ENCODE measurements around the gene THAP10. TPM values are rescaled to one million over a fixed set of nuclear protein-coding genes. Genes with fewer than 3 reads are reported as not detected.

The THAP10 gene
- total RNA-seq (2014; rRNA removed) (5.9 and 7.2 TPM in 2 replicates), Bru-seq, nascent RNA (percentile 50 among the genes with signal in this experiment), BruChase-seq, experiment 1, labeled RNA remaining after a 6-hour chase (percentile 66 among the genes with signal in this experiment), BruChase-seq, experiment 2, labeled RNA remaining after a 2-hour chase (percentile 55 among the genes with signal in this experiment)
- long read RNA-seq, transcript THAP10-201 (3 exons, 2,399 nt), result major isoform, 5 of 6 reads
- long read RNA-seq, partial matches to known transcripts, result 0 of 6 reads
- long read RNA-seq, other reads (novel, unspliced or antisense), result 1 of 6 reads

GRCh38 chr15:70892002-70892911, at the start of gene THAP10, which contains the start of gene LRRC49:
Gene THAP10, minus strand, starts transcription at chr15:70892433. Its CDS starts 161 bp downstream, at chr15:70892272.
Gene LRRC49, plus strand, starts transcription at chr15:70892826. Its CDS starts 69 bp downstream, at chr15:70892895.
- peak within 1 kb of the TSS; percentile 88 for H3K9ac ChIP-seq (ENCODE audit: low read length)
- TF ChIP-seq EZH2phosphoT487 (IDR thresholded peaks at IDR 0.05; ENCODE audit: borderline replicate concordance, low read length) (no peak), EZH2 (IDR thresholded peaks at IDR 0.05; ENCODE audit: low read length, unreplicated experiment) (no peak)
- TF ChIP-seq, protein P1, sequence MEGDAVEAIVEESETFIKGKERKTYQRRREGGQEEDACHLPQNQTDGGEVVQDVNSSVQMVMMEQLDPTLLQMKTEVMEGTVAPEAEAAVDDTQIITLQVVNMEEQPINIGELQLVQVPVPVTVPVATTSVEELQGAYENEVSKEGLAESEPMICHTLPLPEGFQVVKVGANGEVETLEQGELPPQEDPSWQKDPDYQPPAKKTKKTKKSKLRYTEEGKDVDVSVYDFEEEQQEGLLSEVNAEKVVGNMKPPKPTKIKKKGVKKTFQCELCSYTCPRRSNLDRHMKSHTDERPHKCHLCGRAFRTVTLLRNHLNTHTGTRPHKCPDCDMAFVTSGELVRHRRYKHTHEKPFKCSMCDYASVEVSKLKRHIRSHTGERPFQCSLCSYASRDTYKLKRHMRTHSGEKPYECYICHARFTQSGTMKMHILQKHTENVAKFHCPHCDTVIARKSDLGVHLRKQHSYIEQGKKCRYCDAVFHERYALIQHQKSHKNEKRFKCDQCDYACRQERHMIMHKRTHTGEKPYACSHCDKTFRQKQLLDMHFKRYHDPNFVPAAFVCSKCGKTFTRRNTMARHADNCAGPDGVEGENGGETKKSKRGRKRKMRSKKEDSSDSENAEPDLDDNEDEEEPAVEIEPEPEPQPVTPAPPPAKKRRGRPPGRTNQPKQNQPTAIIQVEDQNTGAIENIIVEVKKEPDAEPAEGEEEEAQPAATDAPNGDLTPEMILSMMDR (conservative IDR thresholded peaks at IDR 0.05; ENCODE audit: low read depth, low read length), result no peak
- CTCF ChIA-PET, result interaction anchor here (0.6 kb wide), 1 partner anchor 125 kb away, joined by 5 read pairs; no protein-coding TSS in a partner anchor
- peak within 1 kb of the TSS; percentile 80 for H3K4me3 ChIP-seq (ENCODE audit: low read length)
- no peaks in the 10 kb centered on the region for H3K9me2 ChIP-seq (replicated peaks; ENCODE audit: low read length)
- peaks cover 36% of the 10 kb centered on the region for H3K79me2 ChIP-seq (ENCODE audit: low read length)
- no peaks in the 10 kb centered on the region for H4K20me1 ChIP-seq (ENCODE audit: low read length)
- peak; percentile 96 for DNase-seq
- peaks cover 19% of the 10 kb centered on the region for H3K4me1 ChIP-seq (ENCODE audit: insufficient read depth, low read length)
- H2AFZ ChIP-seq (ENCODE audit: low read length), result peak within 1 kb of the TSS; percentile 87
- no peaks in the 10 kb centered on the region for H3K36me3 ChIP-seq (ENCODE audit: low read depth, low read length)
- H3K9me3 ChIP-seq (ENCODE audit: low read length), result no peaks in the 10 kb centered on the region
- no peaks in the 10 kb centered on the region for H3F3A ChIP-seq (ENCODE audit: low read length, unreplicated experiment)
- peak; percentile 96 for ATAC-seq
- TSS peak; percentile 54 for BruUV-seq (replicated peaks)
- peak within 1 kb of the TSS; percentile 70 for H3K27ac ChIP-seq (ENCODE audit: low read length)
- H3K27me3 ChIP-seq (ENCODE audit: low read length), result no peaks in the 10 kb centered on the region
- intact Hi-C loops (cut with micrococcal nuclease), result loop anchor here (5.0 to 10.0 kb wide), 2 partner anchors 223 to 550 kb away; partner anchors contain the start of gene THSD4
- POLR2A ChIA-PET (ENCODE audit: unreplicated experiment), result interaction anchor here (0.7 kb wide), 2 partner anchors 29 to 50 kb away, joined by 4 read pairs; no protein-coding TSS in a partner anchor
- peak within 1 kb of the TSS; percentile 81 for H3K4me2 ChIP-seq (ENCODE audit: low read length)

- Histone ChIP-seq H3K4me1 (ENCODE audit: insufficient read depth, low read length) (no peaks in the 10 kb centered on the region), H3K27ac (ENCODE audit: low read length) (no peak overlapping the region), H3K4me2 (ENCODE audit: low read length) (no peak overlapping the region), H3K79me2 (ENCODE audit: low read length) (no peaks in the 10 kb centered on the region), H4K20me1 (ENCODE audit: low read length) (no peaks in the 10 kb centered on the region), H3K9me3 (ENCODE audit: low read length) (no peaks in the 10 kb centered on the region), H3F3A (ENCODE audit: low read length, unreplicated experiment) (no peaks in the 10 kb centered on the region), H2AFZ (ENCODE audit: low read length) (no peak overlapping the region), H3K36me3 (ENCODE audit: low read depth, low read length) (no peaks in the 10 kb centered on the region), H3K4me3 (ENCODE audit: low read length) (no peak overlapping the region), H3K27me3 (ENCODE audit: low read length) (no peaks in the 10 kb centered on the region), H3K9ac (ENCODE audit: low read length) (no peak overlapping the region), H3K9me2 (replicated peaks; ENCODE audit: low read length) (no peaks in the 10 kb centered on the region)
- POLR2A ChIA-PET (ENCODE audit: unreplicated experiment), result no interaction called here
- TF ChIP-seq, protein P1 (conservative IDR thresholded peaks at IDR 0.05; ENCODE audit: low read depth, low read length), result no peak
- TF ChIP-seq EZH2phosphoT487 (IDR thresholded peaks at IDR 0.05; ENCODE audit: borderline replicate concordance, low read length), result no peak
- no peak for TF ChIP-seq EZH2 (IDR thresholded peaks at IDR 0.05; ENCODE audit: low read length, unreplicated experiment)
- BruUV-seq (replicated peaks), result no TSS peak
- ATAC-seq (no peak), DNase-seq (no peak)
- CTCF ChIA-PET, result no interaction called here
- intact Hi-C loops (cut with micrococcal nuclease), result loop anchor here (10.0 kb wide), 1 partner anchor 58 kb away; no protein-coding TSS in a partner anchor
Measured at GRCh38 chr15:70936326-70936725, 44.1 kb upstream of the THAP10 start.
